Mononuclear cell (primary cell): ENCODE measurements around the gene OR2AP1. TPM values are rescaled to one million over a fixed set of nuclear protein-coding genes. Genes with fewer than 3 reads are reported as not detected.

Source experiments
- H3K27me3 ChIP-seq: 2 replicates; pipeline ENCODE4 v1.6.0; 2011; ENCODE audit warnings: low read length, control low read depth; ENCODE audit not compliant: insufficient read depth
- H3K4me1 ChIP-seq: 2 replicates; pipeline ENCODE4 v1.5.1; 2011; ENCODE audit warnings: mild to moderate bottlenecking, low read length, control low read depth; ENCODE audit not compliant: insufficient read depth
- H3K4me3 ChIP-seq: 2 replicates; pipeline ENCODE4 v1.5.1; 2011; ENCODE audit warnings: mild to moderate bottlenecking, low read length, moderate library complexity
- H3K9me3 ChIP-seq: 2 replicates; pipeline ENCODE4 v1.5.1; 2011; ENCODE audit warnings: low read depth, mild to moderate bottlenecking, control low read depth, low read length
- total RNA-seq: library from RNA; depleted of rRNA; stranded (reverse); fragments of >200 nt; gene quantifications from one replicate; pipeline ENCODE4 v1.2.3, GENCODE V29; 2012

Gene OR2AP1
- total RNA-seq, 1 donor, result not detected

DNA sequence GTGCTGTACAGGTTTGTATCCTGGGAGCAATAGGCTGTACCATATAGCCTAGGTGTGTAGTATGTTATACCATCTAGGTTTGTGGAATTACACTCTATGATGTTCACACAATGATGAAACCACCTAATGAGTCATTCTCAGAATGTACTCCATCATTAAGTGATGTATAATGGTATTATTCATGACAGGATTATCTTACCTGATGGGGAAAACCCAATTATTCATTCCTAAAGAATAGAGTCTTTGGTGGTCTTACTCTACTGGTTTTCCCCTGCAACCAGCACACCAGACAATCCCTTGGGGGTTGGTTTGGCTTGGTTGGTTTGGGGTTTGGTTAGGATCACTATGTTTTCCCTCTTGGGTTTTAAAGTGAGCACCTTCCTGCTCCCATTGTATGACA lies 51.8 kb downstream of the OR2AP1 start:
- Histone ChIP-seq H3K4me3 (no peak overlapping the region), H3K4me1 (peaks cover 12% of the 10 kb centered on the region), H3K27me3 (peaks cover 3% of the 10 kb centered on the region), H3K9me3 (no peaks in the 10 kb centered on the region)

Other genes with a start within 250 kb of the OR2AP1 start
- not detected for gene OR6C3, start 241.7 kb upstream of the OR2AP1 start, total RNA-seq
- gene OR6C75, start 209.5 kb upstream of the OR2AP1 start, total RNA-seq, result under 0.01 TPM
- gene OR6C65, start 171.9 kb upstream of the OR2AP1 start, total RNA-seq, result not detected
- gene OR6C76, start 146.2 kb upstream of the OR2AP1 start, total RNA-seq, result not detected
- gene OR6C2, start 128.4 kb upstream of the OR2AP1 start, total RNA-seq, result not detected
- gene OR6C70, start 102.3 kb upstream of the OR2AP1 start, total RNA-seq, result not detected
- 0.42 TPM for gene OR6C68, start 80.1 kb upstream of the OR2AP1 start, total RNA-seq
- not detected for gene OR6C4, start 22.9 kb upstream of the OR2AP1 start, total RNA-seq
- not detected for gene OR10P1, start 64.4 kb downstream of the OR2AP1 start, total RNA-seq
- 2.0 TPM for gene ITGA7, start 135.4 kb downstream of the OR2AP1 start, total RNA-seq
- gene BLOC1S1, start 143.6 kb downstream of the OR2AP1 start, total RNA-seq, result 61.8 TPM
- gene RDH5, start 147.9 kb downstream of the OR2AP1 start, total RNA-seq, result 3.0 TPM
- gene CD63, start 156.5 kb downstream of the OR2AP1 start, total RNA-seq, result 184 TPM
- gene GDF11, start 170.7 kb downstream of the OR2AP1 start, total RNA-seq, result 1.8 TPM
- gene SARNP, start 245.3 kb downstream of the OR2AP1 start, total RNA-seq, result 59.7 TPM
- 6.8 TPM for gene ORMDL2, start 245.6 kb downstream of the OR2AP1 start, total RNA-seq